Suprapubic skin (tissue), 4 donors: ENCODE measurements around the gene LIMS2.

Experiments used
- CTCF ChIP-seq, 2 donors: fragments of 200-600 bp in 1 of 2; fragments of 450-650 bp in 1 of 2; sonication (generic) in 1 of 2; IDR thresholded peaks; one replicate each; pipeline ENCODE4 v1.5.1; 2016 to 2019; ENCODE audit warnings: antibody characterized with exemption in 2 of 2, mild to moderate bottlenecking in 1 of 2, moderate library complexity in 1 of 2
- POLR2A ChIP-seq, 2 donors: fragments of 450-650 bp; IDR thresholded peaks; one replicate each; pipeline ENCODE4 v1.6.1; 2017; ENCODE audit warnings: antibody characterized with exemption in 2 of 2, mild to moderate bottlenecking in 2 of 2, moderate library complexity in 2 of 2
- POLR2AphosphoS5 ChIP-seq, 3 donors: sonication (generic); formaldehyde crosslinking; IDR thresholded peaks; one replicate each; pipeline ENCODE4 v1.6.1; 2017; ENCODE audit warnings: antibody characterized with exemption in 3 of 3

- peak in 1 of 2 donors; percentile 24 for TF ChIP-seq CTCF (IDR thresholded peaks at IDR 0.05)
- no peak for TF ChIP-seq POLR2A (IDR thresholded peaks at IDR 0.05)
- TF ChIP-seq POLR2AphosphoS5 (IDR thresholded peaks at IDR 0.05) = no peak
Observed at GRCh38 chr2:127695491-127696472, 20.5 kb upstream of the LIMS2 start.
